GM12892 (cell line): ENCODE measurements around the gene GAS6.

Experiments
- POLR2AphosphoS5 ChIP-seq: IDR thresholded peaks from 2 replicates; pipeline ENCODE4 v1.6.1; 2011; ENCODE audit warnings: low read depth, low read length, control low read depth
- TAF1 ChIP-seq: IDR thresholded peaks from 2 replicates; pipeline ENCODE4 v1.6.1; 2011; ENCODE audit warnings: low read depth, mild to moderate bottlenecking, control low read depth, low read length, borderline replicate concordance

- TF ChIP-seq POLR2AphosphoS5 (no peak), TAF1 (no peak)
These were observed 72.1 kb downstream of the GAS6 start for GRCh38 chr13:113791761-113792160.
